ENCODE results near the gene DUSP14.
"Not testable (repeated sequence)": the region's sequence is repeated elsewhere in the genome, so short reads cannot be mapped to it uniquely, and the experiment has no call there.

Gene DUSP14

DNA sequence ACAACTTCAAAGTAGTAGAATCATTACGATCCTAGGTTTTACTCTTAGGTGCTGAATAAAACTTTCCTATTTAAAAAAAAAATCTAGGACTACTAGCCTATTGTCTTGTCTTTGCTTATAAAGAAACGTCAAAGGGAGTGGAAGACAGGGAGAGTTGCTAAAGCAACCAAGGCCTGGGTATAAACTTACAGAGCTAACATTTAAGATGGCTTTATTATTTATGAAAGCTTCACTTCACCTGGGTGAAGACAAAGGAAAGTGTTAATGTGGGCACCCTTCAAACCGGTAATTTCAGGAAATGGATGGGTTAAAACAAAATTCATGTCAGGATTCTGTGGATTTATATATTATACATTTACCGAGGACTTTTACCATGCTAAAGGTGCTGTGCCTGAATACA, 2.5 kb downstream of the DUSP14 start:
- H3K9me3 Mint-ChIP-seq = no peaks in the 10 kb centered on the region
- H3K4me3 Mint-ChIP-seq = no peak overlapping the region

DNA sequence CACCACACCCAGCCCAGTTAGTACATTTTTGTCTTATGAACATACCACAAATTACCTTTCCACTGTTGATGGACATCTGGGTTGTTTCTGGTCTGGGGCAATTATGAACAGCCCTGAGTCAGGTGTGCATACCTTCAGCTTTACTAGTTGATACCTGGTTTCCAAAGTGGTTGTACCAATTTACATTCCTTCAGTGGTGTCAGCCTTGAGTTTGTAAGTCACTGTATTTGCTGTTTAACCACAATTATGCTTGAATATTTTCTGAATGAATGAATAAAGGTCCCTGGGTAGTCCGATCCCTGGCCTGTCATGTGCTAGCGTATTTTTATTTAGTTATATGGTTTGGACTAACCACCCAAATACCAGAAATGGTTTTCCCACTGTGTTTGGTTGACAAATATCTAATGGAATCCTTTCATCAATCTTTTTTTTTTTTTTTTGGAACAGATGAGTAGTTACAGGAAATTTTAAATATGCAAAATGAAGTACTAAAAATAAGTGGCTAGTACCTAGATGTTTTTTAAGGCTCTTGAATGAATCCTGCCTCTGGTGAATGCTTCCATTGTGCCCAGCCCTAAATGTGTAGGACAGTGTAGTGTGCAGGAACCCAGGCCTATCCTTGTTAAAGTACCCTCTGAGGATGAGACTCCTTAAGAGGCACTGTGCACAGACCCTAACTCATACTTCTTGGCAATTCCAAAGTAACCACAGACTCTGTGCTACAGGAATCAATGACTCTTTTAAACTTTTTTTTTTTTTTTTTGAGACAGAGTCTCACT, 3.7 kb downstream of the DUSP14 start:
- Mint-ChIP-seq H3K4me3 (no peak overlapping the region), H3K9me3 (no peaks in the 10 kb centered on the region), H3K27ac (no peak overlapping the region)

More for the DNA sequence above, 2.5 kb downstream of the DUSP14 start:
- no peaks in the 10 kb centered on the region for H3K36me3 Mint-ChIP-seq (ENCODE audit: low read depth)
- H3K27ac Mint-ChIP-seq = no peak overlapping the region
- peaks cover 24% of the 10 kb centered on the region for H3K4me1 Mint-ChIP-seq (ENCODE audit: low read depth)
- H3K27me3 Mint-ChIP-seq (ENCODE audit: low read depth) = peaks cover 3% of the 10 kb centered on the region

DNA sequence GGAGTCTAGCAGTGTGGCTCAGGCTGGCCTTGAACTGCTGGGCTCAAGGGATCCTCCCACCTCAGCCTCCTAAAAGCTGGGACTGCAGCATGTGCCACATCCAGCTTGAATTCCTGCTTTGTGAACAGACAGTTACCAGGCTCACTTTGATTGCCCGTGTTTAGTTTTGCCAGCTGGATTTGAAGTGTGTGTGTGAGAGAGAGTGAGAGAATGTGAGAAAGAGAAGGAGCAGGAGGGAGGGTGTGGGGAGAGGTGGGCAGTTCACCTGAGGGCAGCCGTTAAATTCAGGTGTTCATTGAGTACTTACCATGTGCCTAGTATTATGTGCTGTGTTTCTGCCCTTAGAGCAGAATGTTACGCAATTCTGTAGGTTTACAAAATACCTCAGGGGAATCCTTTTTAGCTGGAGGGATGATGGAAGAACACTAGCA, 4.7 kb downstream of the DUSP14 start:
- peaks cover 3% of the 10 kb centered on the region for H3K27me3 Mint-ChIP-seq (ENCODE audit: low read depth)
- peaks cover 14% of the 10 kb centered on the region for H3K4me1 Mint-ChIP-seq (ENCODE audit: low read depth)
- H3K9me3 Mint-ChIP-seq = no peaks in the 10 kb centered on the region
- no peaks in the 10 kb centered on the region for H3K36me3 Mint-ChIP-seq (ENCODE audit: low read depth)
- no peak overlapping the region for H3K27ac Mint-ChIP-seq
- no peak overlapping the region for H3K4me3 Mint-ChIP-seq

More for the DNA sequence above, 3.7 kb downstream of the DUSP14 start:
- Mint-ChIP-seq H3K4me1 (ENCODE audit: low read depth) (peaks cover 19% of the 10 kb centered on the region), H3K36me3 (ENCODE audit: low read depth) (no peaks in the 10 kb centered on the region), H3K27me3 (ENCODE audit: low read depth) (peaks cover 3% of the 10 kb centered on the region)

- Mint-ChIP-seq H3K9me3 (no peaks in the 10 kb centered on the region), H3K4me1 (ENCODE audit: low read depth) (peaks cover 14% of the 10 kb centered on the region), H3K27ac (no peak overlapping the region)
Observed at GRCh38 chr17:37494971-37495370, 5.3 kb downstream of the DUSP14 start.

DNA sequence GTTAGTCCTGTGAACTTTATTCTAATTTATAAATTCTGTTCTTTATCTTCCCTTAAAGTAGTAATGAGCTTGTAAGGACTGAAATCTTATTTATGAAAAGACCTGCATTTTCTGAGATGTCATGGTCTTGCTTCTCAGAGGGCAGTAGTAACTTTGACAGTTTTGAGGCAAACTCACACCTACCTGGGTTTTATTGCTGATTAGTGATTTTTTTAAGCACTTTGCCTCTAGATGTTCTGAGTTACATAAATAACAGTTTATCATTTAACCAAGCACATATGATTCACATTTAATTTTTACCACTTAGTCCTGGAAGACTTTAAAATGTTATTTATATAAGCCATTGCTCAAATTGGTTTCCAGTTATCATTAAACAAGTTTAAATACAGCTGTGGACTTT, 10.7 kb downstream of the DUSP14 start:
- Mint-ChIP-seq H3K4me1 (ENCODE audit: low read depth) (no peaks in the 10 kb centered on the region), H3K27me3 (ENCODE audit: low read depth) (no peaks in the 10 kb centered on the region), H3K9me3 (no peaks in the 10 kb centered on the region), H3K27ac (no peak overlapping the region), H3K4me3 (no peak overlapping the region), H3K36me3 (ENCODE audit: low read depth) (no peaks in the 10 kb centered on the region)

More at GRCh38 chr17:37494971-37495370, 5.3 kb downstream of the DUSP14 start:
- no peaks in the 10 kb centered on the region for H3K36me3 Mint-ChIP-seq (ENCODE audit: low read depth)
- H3K27me3 Mint-ChIP-seq (ENCODE audit: low read depth) = peaks cover 3% of the 10 kb centered on the region
- no peak overlapping the region for H3K4me3 Mint-ChIP-seq

GRCh38 chr17:37502009-37502936, 12.6 kb downstream of the DUSP14 start:
- H3K4me3 Mint-ChIP-seq = no peak overlapping the region
- no peaks in the 10 kb centered on the region for H3K27me3 Mint-ChIP-seq (ENCODE audit: low read depth)
- no peaks in the 10 kb centered on the region for H3K9me3 Mint-ChIP-seq
- H3K27ac Mint-ChIP-seq = no peak overlapping the region
- no peaks in the 10 kb centered on the region for H3K36me3 Mint-ChIP-seq (ENCODE audit: low read depth)
- peaks cover 2% of the 10 kb centered on the region for H3K4me1 Mint-ChIP-seq (ENCODE audit: low read depth)

- no peaks in the 10 kb centered on the region for H3K27me3 Mint-ChIP-seq (ENCODE audit: low read depth)
Observed at GRCh38 chr17:37503148-37503547, 13.5 kb downstream of the DUSP14 start.

GRCh38 chr17:37505333-37505732, 15.6 kb downstream of the DUSP14 start:
- Mint-ChIP-seq H3K27me3 (ENCODE audit: low read depth) (no peaks in the 10 kb centered on the region), H3K36me3 (ENCODE audit: low read depth) (no peaks in the 10 kb centered on the region), H3K4me3 (no peak overlapping the region), H3K4me1 (ENCODE audit: low read depth) (peaks cover 2% of the 10 kb centered on the region), H3K27ac (peak overlapping the region; percentile 15), H3K9me3 (no peaks in the 10 kb centered on the region)

More at GRCh38 chr17:37503148-37503547, 13.5 kb downstream of the DUSP14 start:
- Mint-ChIP-seq H3K4me3 (no peak overlapping the region), H3K36me3 (ENCODE audit: low read depth) (no peaks in the 10 kb centered on the region), H3K4me1 (ENCODE audit: low read depth) (peaks cover 2% of the 10 kb centered on the region), H3K27ac (no peak overlapping the region), H3K9me3 (no peaks in the 10 kb centered on the region)

DNA sequence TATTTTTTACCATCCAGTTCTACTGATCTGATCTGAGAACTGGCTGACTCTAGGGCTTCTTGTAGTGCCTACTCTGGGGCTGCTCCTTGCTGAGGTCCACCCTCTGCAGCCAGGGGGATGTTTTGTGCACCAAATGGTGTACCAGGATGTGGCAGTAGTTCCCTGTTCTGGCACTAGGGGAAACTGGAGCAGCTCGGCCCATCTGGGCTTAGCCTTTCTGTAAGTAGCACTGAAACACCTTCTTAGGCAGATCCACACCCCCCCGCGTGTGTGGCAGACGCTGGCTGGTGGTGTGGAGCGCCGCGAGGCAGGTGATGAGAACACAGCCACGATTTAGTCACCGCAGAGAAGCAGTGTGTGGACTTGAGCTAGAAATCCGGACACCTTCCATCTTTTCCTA, 17.0 kb downstream of the DUSP14 start:
- no peak overlapping the region for H3K4me3 Mint-ChIP-seq
- no peaks in the 10 kb centered on the region for H3K9me3 Mint-ChIP-seq
- no peak overlapping the region for H3K27ac Mint-ChIP-seq
- no peaks in the 10 kb centered on the region for H3K36me3 Mint-ChIP-seq (ENCODE audit: low read depth)
- H3K4me1 Mint-ChIP-seq (ENCODE audit: low read depth) = peaks cover 2% of the 10 kb centered on the region
- H3K27me3 Mint-ChIP-seq (ENCODE audit: low read depth) = no peaks in the 10 kb centered on the region

DNA sequence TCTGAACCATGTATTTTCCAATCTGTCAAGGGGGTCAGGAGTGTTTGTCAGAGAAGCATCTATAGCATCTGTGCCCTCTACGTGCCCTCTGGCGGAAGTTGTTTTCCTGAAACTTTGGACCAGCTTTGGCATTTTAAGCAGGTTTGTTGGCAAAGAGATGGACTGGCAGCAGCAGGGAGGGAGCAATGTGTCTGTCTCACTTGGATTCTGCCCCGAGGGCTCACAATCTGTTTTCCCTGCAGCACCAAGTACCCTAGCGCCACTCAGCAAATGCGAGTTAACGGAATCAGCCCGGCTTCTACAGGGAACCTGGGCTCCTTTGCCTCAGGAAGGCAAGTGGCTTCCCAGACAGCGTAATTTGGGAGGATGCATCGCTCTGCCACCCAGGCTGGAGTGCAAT, 17.4 kb downstream of the DUSP14 start:
- H3K9me3 Mint-ChIP-seq = no peaks in the 10 kb centered on the region
- H3K4me3 Mint-ChIP-seq = no peak overlapping the region
- no peaks in the 10 kb centered on the region for H3K27me3 Mint-ChIP-seq (ENCODE audit: low read depth)
- peaks cover 2% of the 10 kb centered on the region for H3K4me1 Mint-ChIP-seq (ENCODE audit: low read depth)
- no peak overlapping the region for H3K27ac Mint-ChIP-seq
- no peaks in the 10 kb centered on the region for H3K36me3 Mint-ChIP-seq (ENCODE audit: low read depth)

DNA sequence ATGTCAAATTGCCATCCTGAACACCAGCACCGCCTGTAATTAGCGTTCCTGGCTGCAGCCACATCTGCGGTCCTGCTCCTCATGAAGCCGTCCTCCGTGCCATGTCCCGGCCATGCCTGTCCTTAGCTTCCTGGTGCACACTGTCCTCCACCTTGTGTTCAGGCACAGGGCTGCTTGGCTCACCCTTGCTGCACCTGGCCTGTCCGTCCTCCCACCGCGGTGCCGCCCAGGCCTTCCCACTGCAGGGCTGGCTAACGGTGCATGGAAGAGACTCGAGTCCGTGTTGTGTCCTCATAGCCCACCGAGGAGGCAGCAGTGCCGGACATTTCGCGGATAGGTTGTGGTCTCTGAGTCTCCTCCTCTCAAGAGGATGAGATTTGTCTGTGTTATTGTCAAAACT, 20.4 kb downstream of the DUSP14 start:
- Mint-ChIP-seq H3K36me3 (ENCODE audit: low read depth) (peaks cover 5% of the 10 kb centered on the region), H3K4me3 (no peak overlapping the region), H3K27ac (no peak overlapping the region), H3K9me3 (no peaks in the 10 kb centered on the region), H3K4me1 (ENCODE audit: low read depth) (peaks cover 4% of the 10 kb centered on the region), H3K27me3 (ENCODE audit: low read depth) (no peaks in the 10 kb centered on the region)

- not testable (repeated sequence) for H3K27me3 Mint-ChIP-seq (ENCODE audit: low read depth); H3K4me3 Mint-ChIP-seq; H3K9me3 Mint-ChIP-seq; H3K27ac Mint-ChIP-seq; H3K4me1 Mint-ChIP-seq (ENCODE audit: low read depth)
- H3K36me3 Mint-ChIP-seq (ENCODE audit: low read depth) = peaks cover 11% of the 10 kb centered on the region
Observed at GRCh38 chr17:37511642-37512041, 22.0 kb downstream of the DUSP14 start.

DNA sequence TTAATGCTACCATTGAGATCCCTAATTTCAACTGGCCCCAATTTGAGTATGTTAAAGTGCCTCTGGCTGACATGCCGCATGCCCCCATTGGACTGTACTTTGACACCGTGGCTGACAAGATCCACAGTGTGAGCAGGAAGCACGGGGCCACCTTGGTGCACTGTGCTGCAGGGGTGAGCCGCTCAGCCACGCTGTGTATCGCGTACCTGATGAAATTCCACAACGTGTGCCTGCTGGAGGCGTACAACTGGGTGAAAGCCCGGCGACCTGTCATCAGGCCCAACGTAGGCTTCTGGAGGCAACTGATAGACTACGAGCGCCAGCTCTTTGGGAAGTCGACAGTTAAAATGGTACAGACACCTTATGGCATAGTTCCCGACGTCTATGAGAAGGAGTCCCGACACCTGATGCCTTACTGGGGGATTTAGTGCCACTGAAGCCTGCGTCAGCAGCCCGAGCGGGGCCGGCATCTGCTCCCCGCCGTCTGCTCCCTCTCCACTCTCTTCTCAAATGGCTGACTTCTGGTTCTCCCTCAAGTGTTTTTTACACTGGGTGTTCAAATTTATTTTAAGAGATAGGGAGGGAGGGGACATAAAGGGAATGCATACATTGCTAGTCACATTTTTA, 22.9 kb downstream of the DUSP14 start:
- H3K27ac Mint-ChIP-seq = no peak overlapping the region
- no peak overlapping the region for H3K4me3 Mint-ChIP-seq
- H3K36me3 Mint-ChIP-seq (ENCODE audit: low read depth) = peaks cover 12% of the 10 kb centered on the region
- H3K9me3 Mint-ChIP-seq = no peaks in the 10 kb centered on the region
- H3K4me1 Mint-ChIP-seq (ENCODE audit: low read depth) = peaks cover 2% of the 10 kb centered on the region
- H3K27me3 Mint-ChIP-seq (ENCODE audit: low read depth) = no peaks in the 10 kb centered on the region

GRCh38 chr17:37513711-37514110, 24.0 kb downstream of the DUSP14 start:
- Mint-ChIP-seq H3K27ac (no peak overlapping the region), H3K4me1 (ENCODE audit: low read depth) (peaks cover 2% of the 10 kb centered on the region), H3K27me3 (ENCODE audit: low read depth) (no peaks in the 10 kb centered on the region), H3K9me3 (no peaks in the 10 kb centered on the region), H3K4me3 (no peak overlapping the region), H3K36me3 (ENCODE audit: low read depth) (peaks cover 21% of the 10 kb centered on the region)
